ENCODE results near the gene SUCNR1. TPM values are rescaled to one million over a fixed set of nuclear protein-coding genes. Genes with fewer than 3 reads are reported as not detected.
"Not testable (repeated sequence)": the region's sequence is repeated elsewhere in the genome, so short reads cannot be mapped to it uniquely, and the experiment has no call there.

SUCNR1 gene
- total RNA-seq, 2 donors from 2014 or later: 0.05 to 0.42 TPM

- Histone ChIP-seq H3K9me3 (no peaks in the 10 kb centered on the region), H3K4me1 (no peaks in the 10 kb centered on the region), H3K27ac (no peak overlapping the region), H3K36me3 (no peaks in the 10 kb centered on the region), H3K9ac (ENCODE audit: low read depth in 2 of 2, low read length in 2 of 2) (no peak overlapping the region), H3K27me3 (no peaks in the 10 kb centered on the region), H3K4me3 (no peak overlapping the region)
- intact Hi-C loops (cut with DNase I): loop anchor here (2.0 kb wide), 1 partner anchor 400 kb away; no protein-coding TSS in a partner anchor
- TF ChIP-seq CTCF (IDR thresholded peaks at IDR 0.05): peak; percentile 2
- no peak for DNase-seq
These were observed 34.2 kb upstream of the SUCNR1 start for GRCh38 chr3:151839313-151839631.

- no peak overlapping the region for H3K4me3 ChIP-seq
- H3K9me3 ChIP-seq: no peaks in the 10 kb centered on the region
- no peak overlapping the region for H3K27ac ChIP-seq
- H3K36me3 ChIP-seq: no peaks in the 10 kb centered on the region
- DNase-seq: no peak
- H3K4me1 ChIP-seq: no peaks in the 10 kb centered on the region
- no peak overlapping the region for H3K9ac ChIP-seq (ENCODE audit: low read depth in 2 of 2, low read length in 2 of 2)
- H3K27me3 ChIP-seq: no peaks in the 10 kb centered on the region
- intact Hi-C loops (cut with DNase I): no loop called here
- TF ChIP-seq CTCF (IDR thresholded peaks at IDR 0.05): no peak
These were observed 31.6 kb upstream of the SUCNR1 start for GRCh38 chr3:151841801-151842200.

GRCh38 chr3:151843275-151843674, 30.2 kb upstream of the SUCNR1 start:
- Histone ChIP-seq H3K36me3 (no peaks in the 10 kb centered on the region), H3K4me3 (no peak overlapping the region), H3K27ac (no peak overlapping the region), H3K9ac (ENCODE audit: low read depth in 2 of 2, low read length in 2 of 2) (no peak overlapping the region), H3K9me3 (no peaks in the 10 kb centered on the region), H3K4me1 (no peaks in the 10 kb centered on the region), H3K27me3 (no peaks in the 10 kb centered on the region)
- intact Hi-C loops (cut with DNase I): no loop called here
- no peak for TF ChIP-seq CTCF (IDR thresholded peaks at IDR 0.05)
- no peak for DNase-seq

- Histone ChIP-seq H3K27me3 (no peaks in the 10 kb centered on the region), H3K9me3 (no peaks in the 10 kb centered on the region), H3K36me3 (no peaks in the 10 kb centered on the region), H3K4me1 (no peaks in the 10 kb centered on the region), H3K27ac (no peak overlapping the region), H3K9ac (ENCODE audit: low read depth in 2 of 2, low read length in 2 of 2) (no peak overlapping the region), H3K4me3 (no peak overlapping the region)
- DNase-seq: no peak
- intact Hi-C loops (cut with DNase I): no loop called here
- TF ChIP-seq CTCF (IDR thresholded peaks at IDR 0.05): no peak
These were observed 28.0 kb upstream of the SUCNR1 start for GRCh38 chr3:151845306-151845905.

- H3K9me3 ChIP-seq; intact Hi-C loops (cut with DNase I); H3K27ac ChIP-seq; DNase-seq; H3K9ac ChIP-seq (ENCODE audit: low read depth in 2 of 2, low read length in 2 of 2); H3K4me3 ChIP-seq; H3K4me1 ChIP-seq; H3K27me3 ChIP-seq; H3K36me3 ChIP-seq: not testable (repeated sequence)
These were observed 23.4 kb upstream of the SUCNR1 start for GRCh38 chr3:151850065-151850464.

GRCh38 chr3:151852074-151852811, 21.2 kb upstream of the SUCNR1 start:
- TF ChIP-seq CTCF (IDR thresholded peaks at IDR 0.05): no peak
- no peaks in the 10 kb centered on the region for H3K27me3 ChIP-seq
- H3K4me3 ChIP-seq: no peak overlapping the region
- H3K9ac ChIP-seq (ENCODE audit: low read depth in 2 of 2, low read length in 2 of 2): no peak overlapping the region
- no peaks in the 10 kb centered on the region for H3K9me3 ChIP-seq
- no peak overlapping the region for H3K27ac ChIP-seq
- no peak for DNase-seq
- no peaks in the 10 kb centered on the region for H3K4me1 ChIP-seq
- no peaks in the 10 kb centered on the region for H3K36me3 ChIP-seq
- intact Hi-C loops (cut with DNase I): no loop called here

Measured in colonic mucosa (tissue), 4 donors.